NB4 (cell line): ENCODE data around the gene HHIPL1.

Experiments used
- DNase-seq: peaks from one replicate; pipeline ENCODE4 v3.0.0; 2010; ENCODE audit warnings: low read depth
- H3K4me3 ChIP-seq: one replicate; pipeline ENCODE4 v1.5.1; 2011; ENCODE audit warnings: mild to moderate bottlenecking, low read depth, low read length, moderate library complexity
- MYC ChIP-seq: IDR thresholded peaks from 2 replicates; pipeline ENCODE4 v1.6.1; 2011; ENCODE audit warnings: low read depth, low read length
- POLR2A ChIP-seq: IDR thresholded peaks from 2 replicates; pipeline ENCODE4 v1.6.1; 2011; ENCODE audit warnings: mild to moderate bottlenecking; ENCODE audit not compliant: insufficient read length; ENCODE audit errors: extremely low read depth
- TF ChIP-seq, protein P1 (sequence below): IDR thresholded peaks from one replicate; pipeline ENCODE4 v1.5.1; 2012; ENCODE audit warnings: low read depth, low read length
- TF ChIP-seq, protein P2 (sequence below): IDR thresholded peaks from 2 replicates; pipeline ENCODE4 v1.6.1; 2011; ENCODE audit warnings: low read depth, low read length

The HHIPL1 gene

DNA sequence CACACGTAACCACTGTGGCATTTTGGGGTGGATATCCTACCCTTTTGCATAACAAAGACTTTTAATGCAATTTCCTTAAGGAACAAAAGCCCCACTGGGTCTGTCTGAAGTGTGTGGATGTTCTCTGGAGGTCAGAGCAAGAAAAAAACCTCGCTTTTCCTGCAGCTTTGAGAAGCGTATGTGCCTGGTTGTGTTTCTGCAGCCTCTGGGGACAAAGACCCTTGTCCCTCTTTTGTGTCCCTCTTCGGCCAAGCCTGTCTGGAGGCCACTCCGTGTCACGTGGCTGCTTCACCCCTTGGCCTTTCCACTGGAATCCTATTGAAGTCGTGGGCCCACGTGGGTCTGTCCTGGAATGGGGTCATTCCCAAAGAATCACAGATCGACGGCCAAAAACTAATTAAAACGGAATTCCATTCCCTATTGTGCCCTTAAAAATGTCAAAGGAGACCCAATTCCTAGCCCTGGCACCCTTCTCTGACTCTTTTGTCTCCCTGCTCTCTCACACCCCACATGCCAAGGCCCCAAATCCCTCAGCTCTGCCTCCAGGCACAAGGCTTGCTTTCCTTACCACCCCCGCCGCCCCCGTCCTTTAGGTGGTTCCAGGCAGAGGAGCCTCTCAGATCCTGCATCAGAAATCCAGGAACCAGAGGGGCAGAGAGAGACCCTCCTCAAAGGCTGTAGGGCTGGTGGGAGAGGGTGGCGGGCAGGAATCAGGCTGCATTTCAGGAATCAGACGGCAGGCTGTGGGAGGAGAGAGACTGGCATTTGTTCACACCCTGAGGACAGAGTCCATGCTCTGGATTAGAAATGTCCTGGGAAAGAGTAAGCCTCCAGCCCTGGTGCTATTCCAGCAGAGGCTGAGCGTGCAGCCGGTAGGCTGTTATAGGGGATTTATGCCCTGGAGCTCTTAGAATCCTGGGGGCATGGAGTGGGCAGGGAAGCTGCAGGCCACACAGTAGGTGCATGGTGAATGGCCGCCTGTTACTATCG is 26.6 kb downstream of the HHIPL1 start:
- H3K4me3 ChIP-seq: no peak overlapping the region
- TF ChIP-seq, protein P1, sequence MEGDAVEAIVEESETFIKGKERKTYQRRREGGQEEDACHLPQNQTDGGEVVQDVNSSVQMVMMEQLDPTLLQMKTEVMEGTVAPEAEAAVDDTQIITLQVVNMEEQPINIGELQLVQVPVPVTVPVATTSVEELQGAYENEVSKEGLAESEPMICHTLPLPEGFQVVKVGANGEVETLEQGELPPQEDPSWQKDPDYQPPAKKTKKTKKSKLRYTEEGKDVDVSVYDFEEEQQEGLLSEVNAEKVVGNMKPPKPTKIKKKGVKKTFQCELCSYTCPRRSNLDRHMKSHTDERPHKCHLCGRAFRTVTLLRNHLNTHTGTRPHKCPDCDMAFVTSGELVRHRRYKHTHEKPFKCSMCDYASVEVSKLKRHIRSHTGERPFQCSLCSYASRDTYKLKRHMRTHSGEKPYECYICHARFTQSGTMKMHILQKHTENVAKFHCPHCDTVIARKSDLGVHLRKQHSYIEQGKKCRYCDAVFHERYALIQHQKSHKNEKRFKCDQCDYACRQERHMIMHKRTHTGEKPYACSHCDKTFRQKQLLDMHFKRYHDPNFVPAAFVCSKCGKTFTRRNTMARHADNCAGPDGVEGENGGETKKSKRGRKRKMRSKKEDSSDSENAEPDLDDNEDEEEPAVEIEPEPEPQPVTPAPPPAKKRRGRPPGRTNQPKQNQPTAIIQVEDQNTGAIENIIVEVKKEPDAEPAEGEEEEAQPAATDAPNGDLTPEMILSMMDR: no peak
- no peak for TF ChIP-seq POLR2A
- no peak for TF ChIP-seq MYC
- TF ChIP-seq, protein P2, sequence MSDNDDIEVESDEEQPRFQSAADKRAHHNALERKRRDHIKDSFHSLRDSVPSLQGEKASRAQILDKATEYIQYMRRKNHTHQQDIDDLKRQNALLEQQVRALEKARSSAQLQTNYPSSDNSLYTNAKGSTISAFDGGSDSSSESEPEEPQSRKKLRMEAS: no peak
- no peak for DNase-seq

DNA sequence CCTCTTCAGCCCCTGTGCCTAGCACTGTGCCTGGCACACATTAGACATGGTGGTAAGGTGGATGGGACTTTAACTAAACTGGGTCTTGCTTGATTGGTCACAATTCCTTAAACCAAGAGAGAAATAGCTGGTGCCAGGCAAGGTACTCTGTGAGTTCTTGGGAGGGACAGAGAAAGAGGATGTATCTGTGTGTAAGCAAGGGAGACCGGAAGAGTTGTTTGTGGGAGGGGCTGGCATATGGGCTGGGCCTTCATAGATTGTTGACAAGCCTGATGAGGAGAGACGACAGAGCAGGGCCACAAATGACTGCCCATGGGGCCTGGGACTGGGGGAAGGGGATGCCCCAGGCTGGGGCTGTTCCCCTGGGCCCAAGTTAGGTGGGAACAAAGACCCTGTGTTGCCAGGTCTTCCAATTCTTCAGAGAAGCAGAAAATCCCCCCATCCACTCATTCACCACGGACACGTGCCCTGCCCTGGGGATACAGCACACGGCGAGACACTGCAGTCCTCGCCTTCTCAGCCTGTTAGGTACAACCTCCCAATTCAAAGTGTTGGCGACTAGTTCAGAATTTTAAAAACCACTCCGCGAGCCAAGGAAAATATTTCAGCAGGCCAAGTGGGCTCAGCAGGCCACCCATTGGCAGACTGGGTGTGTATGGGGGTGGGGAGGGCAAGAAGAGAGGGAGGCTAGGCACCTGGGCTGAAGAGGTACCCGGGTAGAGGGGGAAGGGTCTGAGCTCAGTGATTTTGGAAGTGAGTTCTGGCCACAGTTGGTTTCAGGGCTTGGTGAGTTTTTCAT is 27.8 kb downstream of the HHIPL1 start:
- no peak overlapping the region for H3K4me3 ChIP-seq
- TF ChIP-seq, protein P1: no peak
- TF ChIP-seq POLR2A (peak; percentile 24), MYC (peak; percentile 51; the same call in 1 of the 2 replicates)
- DNase-seq: peak; percentile 79

DNA sequence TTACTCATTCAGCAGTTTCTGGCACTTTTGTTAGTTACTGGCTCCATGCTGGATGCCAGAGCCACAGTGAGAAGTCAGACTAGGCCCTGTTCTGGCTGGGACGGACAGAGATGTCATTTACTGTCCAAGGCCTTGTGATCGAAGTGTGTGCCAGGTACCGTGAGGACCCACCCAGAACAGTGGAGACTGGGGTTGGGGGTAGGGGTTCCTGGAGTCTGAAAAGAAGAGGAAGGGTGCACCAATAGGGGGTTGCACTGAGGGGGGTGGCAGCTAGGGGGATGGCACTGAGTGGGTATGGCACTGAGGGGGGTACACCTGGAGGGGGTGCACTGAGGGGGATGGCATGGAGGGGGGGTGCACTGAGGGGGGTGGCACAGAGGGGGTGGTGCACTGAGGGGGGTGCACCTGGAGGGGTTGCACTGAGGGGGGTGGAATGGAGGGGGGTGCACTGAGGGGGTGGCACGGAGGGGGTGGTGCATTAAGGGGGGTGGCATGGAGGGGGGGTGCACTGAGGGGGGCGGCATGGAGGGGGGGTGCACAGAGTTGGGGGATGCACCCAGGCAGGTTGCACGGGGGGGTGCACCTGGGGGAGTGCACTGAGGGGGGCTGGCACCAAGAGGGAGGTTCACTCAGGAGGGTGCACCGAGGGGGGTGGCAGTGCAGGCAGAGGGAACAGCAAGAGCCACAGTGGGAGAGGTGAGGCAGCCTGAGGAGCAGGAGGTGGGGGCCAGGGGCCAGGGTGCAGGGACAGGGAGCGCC is 28.6 kb downstream of the HHIPL1 start:
- no peak for DNase-seq
- H3K4me3 ChIP-seq: no peak overlapping the region
- TF ChIP-seq POLR2A: no peak
- TF ChIP-seq MYC: no peak
- TF ChIP-seq, protein P2: no peak
- TF ChIP-seq, protein P1: no peak

DNA sequence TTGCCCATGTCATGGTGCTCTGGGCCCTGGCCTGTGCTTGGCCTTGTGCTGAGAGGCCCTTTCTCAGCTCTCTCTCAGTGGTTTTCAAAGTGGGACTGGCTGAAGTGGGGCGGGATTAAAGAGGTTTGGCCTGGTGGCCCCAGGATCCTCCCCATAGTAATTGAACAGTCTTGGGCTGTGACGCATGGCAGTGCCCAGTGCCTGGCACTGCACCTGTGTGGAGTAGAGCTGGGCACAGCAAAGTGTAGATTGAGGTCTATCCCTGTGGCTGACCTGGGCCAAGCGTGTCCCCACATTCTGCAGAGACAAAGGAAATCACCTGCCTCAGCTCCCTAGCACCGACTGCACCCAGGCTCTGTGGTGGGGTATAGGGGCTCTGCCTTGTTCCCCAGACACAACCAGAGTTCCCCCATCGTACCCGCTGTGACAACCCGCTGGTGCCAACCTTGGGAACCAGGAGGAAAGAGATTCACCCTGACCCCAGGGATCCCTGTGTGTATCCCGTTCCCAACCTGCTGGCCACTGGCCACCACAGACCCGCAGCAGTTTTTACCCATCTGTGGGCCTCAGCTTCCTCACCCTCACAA is 29.2 kb downstream of the HHIPL1 start:
- no peak overlapping the region for H3K4me3 ChIP-seq
- TF ChIP-seq, protein P2: no peak
- TF ChIP-seq, protein P1: no peak
- no peak for TF ChIP-seq MYC
- no peak for TF ChIP-seq POLR2A
- no peak for DNase-seq

DNA sequence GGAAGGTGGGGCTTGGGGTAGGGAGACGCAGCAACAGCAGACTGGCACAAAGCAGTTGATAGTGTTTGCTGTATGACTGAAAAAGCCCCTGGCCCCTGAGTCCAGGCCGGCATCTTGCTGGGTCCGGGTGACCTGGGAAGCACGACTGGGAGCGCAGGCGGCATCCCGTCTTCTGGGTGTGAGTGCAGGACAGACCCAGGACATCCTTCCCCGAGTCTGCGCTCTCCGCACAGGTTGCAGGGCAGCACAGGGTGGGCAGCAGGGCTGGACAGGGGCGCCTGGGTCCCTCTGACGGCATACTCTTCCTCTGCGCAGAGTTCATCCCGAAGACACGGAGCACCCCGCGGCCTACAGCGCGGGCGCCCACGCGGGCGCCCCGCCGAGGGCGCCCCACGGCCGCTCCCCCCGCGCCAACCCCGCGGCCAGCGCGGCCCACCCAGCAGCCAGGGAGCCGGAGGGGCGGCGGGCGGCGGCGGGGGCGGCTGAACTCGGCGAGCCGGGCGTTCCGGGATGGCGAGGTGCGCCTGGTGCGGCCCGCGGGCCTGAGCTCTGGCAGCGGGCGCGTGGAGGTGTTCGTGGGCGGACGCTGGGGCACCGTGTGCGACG is 29.9 kb downstream of the HHIPL1 start:
- TF ChIP-seq, protein P1: no peak
- TF ChIP-seq POLR2A: no peak
- TF ChIP-seq MYC: no peak
- TF ChIP-seq, protein P2: no peak
- no peak overlapping the region for H3K4me3 ChIP-seq
- DNase-seq: no peak
